CD4-positive, alpha-beta T cell treated with Interleukin-4 for 1 hour (primary cell): ENCODE data around the gene CDHR1.
"Not testable (repeated sequence)": the region's sequence is repeated elsewhere in the genome, so short reads cannot be mapped to it uniquely, and the experiment has no call there.

ENCODE experiments used
- DNase-seq, 2 donors: peaks; one replicate each; pipeline ENCODE4 v3.0.0-alpha.2; 2020 to 2022

Gene CDHR1

DNA sequence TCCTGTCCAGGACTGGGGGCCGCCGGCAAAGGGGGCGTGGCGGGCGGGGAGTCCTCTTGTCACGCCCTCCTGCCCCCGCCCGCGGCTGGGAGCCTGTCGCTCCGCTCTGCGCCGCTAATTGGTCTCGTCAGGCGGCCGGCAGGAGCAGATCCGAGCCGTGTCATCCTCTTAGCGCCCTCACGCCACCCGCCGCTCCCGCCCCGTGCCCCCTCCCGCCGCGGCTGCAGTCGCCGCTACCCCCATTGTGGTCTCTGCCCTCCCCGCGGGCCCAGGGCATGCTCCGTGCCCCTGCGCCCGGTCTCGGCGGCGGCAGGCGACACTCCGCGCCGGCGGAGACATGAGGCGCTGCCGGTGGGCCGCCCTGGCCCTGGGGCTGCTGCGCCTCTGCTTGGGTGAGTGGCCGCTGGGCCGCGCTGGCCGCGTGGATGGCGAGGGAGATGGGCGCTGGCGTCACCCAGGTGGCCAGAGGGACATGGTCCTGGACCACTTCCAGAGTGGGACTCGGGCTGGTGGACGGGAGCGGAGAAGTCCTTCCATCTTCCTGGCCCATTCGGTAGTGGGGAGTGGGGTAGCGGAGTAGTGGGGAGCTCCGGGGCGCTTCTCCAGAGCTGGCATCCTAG lies at the start of gene CDHR1:
TSS of gene CDHR1 (plus strand) at position 114 of the 620 bp plus-strand sequence. CDS start at position 338, 224 bp downstream.
- peak; percentile 57 to 62 for DNase-seq

DNA sequence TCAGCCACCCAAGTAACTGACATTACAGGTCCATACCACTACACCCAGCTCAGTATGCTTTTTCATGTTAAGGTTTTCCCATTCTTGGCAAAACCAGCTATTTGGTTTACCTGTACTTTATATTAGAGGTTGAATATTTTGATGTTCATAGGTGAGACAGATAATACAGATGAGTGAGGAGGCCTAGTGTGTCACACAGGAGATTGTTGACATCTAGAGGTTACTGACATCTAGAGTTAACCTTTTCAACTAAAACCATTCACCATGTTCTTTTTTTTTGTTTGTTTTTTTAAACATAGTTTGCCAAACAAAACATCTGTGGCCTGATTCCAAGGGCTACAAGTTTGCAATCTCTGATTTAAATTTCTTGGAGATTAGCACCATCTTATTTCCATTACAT lies 47.0 kb upstream of the CDHR1 start:
- DNase-seq: no peak

DNA sequence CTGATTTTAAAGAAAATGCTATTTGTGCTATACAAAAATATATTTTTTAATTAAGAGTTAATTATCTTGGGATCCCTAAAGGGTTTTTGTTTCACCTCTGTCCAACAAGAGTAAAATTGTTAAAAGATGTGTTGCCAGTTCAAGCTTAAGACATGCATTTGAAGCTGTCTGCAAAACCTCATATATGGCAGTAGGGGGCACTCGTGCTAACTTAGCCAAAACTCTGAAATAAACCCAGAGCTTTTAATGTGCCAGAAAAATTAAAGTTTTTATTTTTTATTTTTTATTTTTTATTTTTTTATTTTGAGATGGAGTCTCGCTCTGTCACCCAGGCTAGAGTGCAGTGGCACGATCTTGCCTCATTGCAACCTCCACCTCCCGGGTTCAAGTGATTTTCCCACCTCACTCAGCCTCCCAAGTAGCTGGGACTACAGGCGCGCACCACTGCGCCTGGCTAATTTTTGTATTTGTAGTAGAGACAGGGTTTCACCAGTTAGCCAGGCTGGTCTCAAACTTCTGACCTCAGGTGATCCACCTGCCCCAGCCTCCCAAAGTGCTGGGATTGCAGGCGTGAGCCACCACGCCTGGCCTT lies 46.2 kb upstream of the CDHR1 start:
- DNase-seq: peak in 1 of 2 donors; percentile 54

DNA sequence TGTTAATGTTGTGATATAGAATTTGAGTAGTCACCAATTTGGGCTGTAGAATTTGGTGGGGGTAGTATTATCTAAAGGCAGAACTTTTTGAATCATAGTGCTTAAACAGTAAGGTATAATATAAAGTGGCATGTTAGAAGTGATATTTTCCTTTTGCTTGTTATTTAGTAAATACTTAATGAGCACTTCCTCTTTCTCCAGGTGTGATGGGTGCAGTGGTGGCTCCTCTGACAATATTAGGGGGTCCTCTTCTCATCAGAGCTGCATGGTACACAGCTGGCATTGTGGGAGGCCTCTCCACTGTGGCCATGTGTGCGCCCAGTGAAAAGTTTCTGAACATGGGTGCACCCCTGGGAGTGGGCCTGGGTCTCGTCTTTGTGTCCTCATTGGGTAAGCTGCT lies 44.5 kb upstream of the CDHR1 start:
- no peak for DNase-seq

DNA sequence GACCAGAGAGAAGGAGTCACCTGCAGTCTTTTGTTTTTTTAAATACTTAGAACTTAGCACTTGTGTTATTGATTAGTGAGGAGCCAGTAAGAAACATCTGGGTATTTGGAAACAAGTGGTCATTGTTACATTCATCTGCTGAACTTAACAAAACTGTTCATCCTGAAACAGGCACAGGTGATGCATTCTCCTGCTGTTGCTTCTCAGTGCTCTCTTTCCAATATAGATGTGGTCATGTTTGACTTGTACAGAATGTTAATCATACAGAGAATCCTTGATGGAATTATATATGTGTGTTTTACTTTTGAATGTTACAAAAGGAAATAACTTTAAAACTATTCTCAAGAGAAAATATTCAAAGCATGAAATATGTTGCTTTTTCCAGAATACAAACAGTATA lies 41.6 kb upstream of the CDHR1 start:
- no peak for DNase-seq

DNA sequence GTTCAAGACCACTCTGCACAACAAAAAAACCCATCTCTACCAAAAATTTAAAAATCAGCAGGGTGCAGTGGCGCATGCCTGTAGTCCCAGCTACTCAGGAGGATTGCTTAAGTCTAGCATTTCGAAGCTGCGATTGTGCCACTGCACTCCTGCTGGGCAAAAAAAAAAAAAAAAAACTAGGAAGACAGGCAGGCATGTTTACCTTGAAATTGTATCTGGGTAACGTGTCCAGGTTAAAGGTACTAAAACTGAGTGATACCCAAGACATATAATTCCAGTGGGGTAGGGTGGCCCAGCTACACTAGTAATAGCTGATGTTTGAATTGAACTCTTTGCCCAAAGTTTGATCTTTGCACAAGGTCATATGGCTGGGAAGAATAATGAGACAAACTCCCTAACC lies 38.8 kb upstream of the CDHR1 start:
- no peak for DNase-seq

DNA sequence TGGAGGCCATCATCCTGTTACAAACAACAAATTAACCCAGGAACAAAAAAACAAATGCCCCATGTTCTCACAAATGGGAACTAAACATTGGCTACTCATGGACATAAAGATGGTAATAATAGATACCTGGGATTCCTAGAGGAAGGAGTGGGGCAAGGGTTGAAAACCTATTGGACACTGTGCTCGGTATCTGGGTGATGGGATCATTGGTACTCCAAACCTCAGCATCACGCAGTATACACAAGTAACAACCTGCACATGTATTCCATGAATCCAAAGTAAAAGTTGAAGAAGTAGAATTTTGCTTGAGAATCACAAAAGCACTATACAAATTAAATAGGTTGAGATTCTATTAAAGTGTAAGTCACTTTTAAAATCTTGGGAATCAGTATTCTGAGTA lies 38.3 kb upstream of the CDHR1 start:
- no peak for DNase-seq

DNA sequence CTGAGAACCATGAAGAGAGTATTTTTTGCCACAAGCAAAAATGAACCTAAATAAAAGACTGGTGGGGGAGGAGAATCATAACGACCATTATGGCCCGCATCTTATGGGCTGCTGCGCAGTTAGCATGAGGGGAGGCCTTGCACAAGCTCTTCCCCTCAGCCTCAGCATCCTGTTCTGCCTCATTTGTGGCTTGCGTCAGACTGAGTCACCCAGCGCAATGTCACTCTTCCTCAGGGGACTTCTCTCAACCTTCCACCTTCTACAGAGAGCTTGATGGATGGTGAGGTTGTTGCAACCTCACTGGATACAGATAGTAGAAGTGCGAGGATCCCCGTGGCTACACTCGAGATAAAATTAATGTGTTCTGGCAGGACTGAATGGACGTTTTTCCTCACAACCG lies 37.6 kb upstream of the CDHR1 start:
- DNase-seq: peak; percentile 42 to 74

DNA sequence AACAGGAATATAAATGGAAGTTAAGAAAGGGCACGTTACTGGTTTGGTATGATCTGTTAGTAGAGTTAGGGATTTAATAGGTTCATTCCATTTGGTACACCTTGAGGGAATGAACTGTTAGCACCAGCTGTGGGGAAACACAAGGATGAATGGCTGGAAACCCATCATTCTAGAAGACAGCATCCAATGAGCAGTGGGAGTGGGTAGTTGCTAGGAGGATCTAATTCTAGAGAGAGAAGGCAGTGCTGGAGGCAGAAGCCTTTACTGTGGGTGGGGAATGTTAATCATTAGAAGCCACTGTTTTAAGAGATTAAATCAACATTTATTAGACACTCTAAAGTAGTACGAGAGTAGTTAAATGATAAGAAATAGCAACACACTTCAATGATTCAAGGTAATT lies 36.3 kb upstream of the CDHR1 start:
- no peak for DNase-seq

DNA sequence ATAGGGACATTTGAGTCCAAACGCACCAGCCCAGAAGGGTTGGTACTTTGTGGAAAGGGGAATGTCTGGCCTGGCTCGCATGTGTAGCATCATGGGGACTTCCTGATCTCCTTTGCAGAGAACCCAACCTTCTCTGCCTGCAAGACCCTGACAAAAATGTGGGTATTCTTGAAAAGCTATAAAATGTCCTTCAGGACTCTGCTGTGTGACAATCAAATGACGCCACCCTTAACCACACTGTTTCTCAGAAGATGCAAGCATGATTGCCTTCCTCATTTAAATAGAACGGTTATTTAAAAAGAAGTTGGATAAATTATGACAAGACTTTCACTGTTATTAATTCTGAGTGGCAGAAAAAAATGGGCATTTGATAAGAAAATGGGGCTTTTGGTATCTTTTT lies 35.8 kb upstream of the CDHR1 start:
- DNase-seq: no peak

DNA sequence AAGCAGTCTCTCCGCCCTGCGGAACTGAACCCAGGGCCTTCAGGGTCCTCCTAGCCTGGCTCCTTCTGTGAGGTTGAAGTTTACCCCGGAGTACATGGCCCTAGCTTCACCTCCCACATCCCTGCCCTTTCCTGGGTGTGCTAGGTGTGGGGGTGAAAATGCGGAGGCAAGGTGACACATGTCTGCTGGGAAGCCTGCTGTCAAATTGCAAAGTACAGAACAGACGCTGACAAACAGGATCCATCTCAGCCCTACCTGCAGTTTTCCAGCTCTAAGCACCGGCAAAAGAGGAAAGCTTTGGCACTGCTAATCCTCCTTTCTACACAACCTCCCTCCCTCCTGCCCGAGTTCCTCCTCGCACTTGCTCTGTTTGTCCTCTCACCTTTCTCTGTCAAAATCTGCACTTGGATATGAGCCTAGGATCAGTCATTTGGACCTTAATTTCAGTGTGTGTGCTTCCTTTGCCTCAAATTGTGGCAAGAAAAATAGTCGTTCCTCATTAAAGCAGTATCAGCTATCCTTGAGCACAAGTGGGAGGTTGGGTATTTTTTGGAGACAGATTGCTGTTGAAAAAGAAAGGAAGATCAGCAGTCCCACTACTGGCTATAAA lies 35.2 kb upstream of the CDHR1 start:
- DNase-seq: no peak

DNA sequence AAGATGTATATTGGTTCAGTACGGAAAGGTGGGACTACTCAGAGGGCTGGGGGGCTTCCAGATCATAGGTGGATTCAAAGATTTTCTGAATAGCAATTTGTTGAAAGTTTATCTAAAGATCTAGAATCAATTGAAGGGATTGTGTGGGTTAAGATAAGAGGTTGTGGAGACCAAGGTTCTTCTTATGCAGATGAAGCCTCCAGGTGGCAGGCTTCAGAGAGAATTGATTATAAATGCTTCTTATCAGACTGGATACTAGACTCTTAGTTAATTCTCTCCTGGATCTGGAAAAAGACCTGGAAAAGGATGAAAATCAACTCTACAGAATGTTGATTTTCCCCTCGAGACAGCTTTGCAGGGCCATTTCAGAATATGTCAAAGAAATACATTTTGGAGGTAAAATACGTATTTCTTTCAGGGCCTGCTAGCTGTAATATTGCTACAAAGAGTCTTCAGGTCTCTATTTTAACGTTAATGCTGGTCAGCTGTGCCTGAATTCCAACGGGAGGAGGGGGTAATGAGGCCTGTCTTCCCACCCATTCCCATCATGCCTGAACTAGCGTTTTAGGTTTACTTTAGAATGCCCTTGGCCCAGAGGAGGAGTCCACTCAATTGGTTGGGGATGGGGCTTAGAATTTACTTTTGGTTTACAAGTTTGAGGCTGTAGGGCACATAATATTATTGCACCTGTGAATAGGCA lies 33.5 kb upstream of the CDHR1 start:
- DNase-seq: no peak

DNA sequence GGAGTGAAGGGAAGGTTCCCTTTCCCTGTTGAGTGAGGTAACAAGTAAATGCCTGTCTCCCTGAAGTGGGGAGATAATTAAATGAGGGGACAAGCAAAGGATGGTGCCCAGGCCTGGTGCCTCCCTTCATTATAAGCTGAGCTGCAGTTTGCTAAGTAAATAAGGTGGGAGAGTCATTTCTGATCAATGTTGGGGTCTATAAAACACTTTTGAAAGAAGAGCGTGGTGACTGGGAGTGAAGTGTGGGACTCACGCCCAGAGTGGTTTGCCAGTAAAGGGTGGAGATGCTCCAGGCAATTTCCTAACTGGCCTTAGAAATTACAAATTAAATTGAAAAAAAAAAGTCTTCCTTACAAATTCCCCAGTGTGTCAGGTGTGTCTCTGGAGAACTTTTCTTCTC lies 30.3 kb upstream of the CDHR1 start:
- no peak for DNase-seq

DNA sequence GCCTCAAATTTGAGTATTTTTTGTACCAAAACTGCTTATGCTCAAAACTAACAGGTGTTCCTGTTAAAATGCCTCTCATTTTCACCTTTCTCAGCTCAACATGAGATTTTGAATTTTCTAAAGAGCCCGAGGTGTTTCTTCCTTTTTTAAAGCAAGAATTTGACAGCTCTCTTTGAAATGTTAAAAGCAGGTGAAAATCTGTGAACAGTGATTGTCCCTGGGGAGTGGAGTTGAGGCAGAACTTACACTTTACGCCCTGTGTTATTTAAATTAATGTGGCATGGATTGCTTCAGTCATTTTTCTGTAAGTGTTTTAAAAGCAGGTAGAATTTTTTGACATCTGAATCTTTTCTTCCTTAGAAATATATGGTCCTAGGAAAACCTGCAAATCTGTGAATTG lies 29.9 kb upstream of the CDHR1 start:
- DNase-seq: no peak

DNA sequence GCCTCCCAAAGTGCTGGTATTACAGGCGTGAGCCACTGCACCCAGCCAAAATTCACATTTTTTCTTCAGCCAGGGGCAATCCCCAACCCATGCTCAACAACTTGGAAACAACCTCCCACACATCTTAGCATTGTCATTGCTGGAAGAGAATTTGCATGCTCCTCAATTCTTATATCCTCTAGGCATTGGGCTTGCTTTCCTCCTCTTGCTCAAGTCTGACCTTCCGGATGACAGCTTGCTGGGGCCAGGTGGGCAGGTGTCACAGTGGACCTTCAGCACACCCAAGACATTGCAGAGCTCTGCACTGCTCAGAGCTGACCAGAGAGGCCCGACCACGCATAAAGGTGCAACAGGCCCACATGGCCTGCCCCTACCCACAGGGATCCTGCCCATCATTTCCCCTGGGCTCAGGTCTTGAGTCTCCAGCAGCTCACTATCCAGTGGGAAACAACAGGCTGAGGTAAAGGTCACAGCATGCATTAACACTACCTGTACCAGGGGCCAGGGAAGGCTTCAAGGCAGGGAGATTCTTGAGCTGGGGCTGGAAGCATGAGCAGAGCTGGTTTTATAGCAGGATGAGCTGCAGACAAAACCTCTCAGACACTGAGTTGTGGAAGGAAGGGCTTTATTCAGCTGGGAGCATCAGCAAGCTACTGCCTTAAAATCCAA lies 27.6 kb upstream of the CDHR1 start:
- DNase-seq: no peak

DNA sequence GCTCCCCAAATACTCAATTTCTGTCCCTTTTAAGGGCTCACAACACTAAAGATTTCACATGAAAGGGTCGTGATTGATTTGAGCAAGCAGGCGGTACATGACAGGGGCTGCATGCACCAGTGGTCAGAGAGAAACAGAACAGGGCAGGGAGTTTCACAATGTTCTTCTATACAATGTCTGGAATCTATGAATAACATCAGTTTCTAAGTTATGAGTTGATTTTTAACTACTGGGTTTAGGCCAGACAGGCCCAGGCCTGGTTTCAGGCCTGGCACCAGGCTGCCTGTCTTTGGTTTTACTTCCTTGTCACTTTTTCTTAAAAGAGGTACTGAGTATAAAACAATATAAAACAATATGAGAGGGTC lies 27.1 kb upstream of the CDHR1 start:
- not testable (repeated sequence) for DNase-seq

DNA sequence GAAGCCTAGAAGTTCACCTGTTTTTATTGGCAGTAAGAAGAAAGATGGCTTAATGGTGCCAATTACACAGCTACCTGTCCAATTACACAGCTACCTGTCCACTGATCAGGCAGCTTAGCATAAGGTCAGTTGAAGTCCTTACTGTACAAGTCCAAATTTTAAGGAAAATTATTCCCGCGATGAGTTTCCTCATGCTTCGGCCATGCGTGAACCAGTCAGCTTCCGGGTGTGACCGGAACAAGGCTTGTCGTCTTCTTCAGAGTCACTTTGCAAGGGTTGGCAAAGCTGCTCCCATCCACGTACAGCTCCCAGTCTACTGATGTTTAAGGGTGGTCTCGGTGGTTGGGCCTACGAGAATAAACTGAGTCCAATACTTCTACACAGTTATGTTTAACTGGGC lies 26.0 kb upstream of the CDHR1 start:
- not testable (repeated sequence) for DNase-seq

DNA sequence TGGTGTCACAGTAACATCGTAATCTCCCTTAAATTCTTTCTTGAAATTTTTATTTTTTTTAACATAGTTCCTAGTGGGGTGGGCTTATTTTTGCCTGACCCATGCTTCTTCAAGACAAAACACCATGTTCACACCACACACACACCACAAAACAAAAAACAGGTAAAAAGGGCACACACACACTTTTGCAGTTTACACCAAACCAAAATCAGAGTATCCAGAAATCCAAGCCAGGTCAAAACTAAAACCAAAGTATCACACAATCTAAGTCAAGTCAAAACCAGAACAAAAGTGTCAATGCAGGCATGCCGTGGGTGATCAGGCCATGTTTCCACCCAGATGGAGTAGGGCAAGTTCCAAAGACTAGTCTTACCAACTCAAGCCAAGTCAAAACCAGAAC lies 23.1 kb upstream of the CDHR1 start:
- DNase-seq: not testable (repeated sequence)

DNA sequence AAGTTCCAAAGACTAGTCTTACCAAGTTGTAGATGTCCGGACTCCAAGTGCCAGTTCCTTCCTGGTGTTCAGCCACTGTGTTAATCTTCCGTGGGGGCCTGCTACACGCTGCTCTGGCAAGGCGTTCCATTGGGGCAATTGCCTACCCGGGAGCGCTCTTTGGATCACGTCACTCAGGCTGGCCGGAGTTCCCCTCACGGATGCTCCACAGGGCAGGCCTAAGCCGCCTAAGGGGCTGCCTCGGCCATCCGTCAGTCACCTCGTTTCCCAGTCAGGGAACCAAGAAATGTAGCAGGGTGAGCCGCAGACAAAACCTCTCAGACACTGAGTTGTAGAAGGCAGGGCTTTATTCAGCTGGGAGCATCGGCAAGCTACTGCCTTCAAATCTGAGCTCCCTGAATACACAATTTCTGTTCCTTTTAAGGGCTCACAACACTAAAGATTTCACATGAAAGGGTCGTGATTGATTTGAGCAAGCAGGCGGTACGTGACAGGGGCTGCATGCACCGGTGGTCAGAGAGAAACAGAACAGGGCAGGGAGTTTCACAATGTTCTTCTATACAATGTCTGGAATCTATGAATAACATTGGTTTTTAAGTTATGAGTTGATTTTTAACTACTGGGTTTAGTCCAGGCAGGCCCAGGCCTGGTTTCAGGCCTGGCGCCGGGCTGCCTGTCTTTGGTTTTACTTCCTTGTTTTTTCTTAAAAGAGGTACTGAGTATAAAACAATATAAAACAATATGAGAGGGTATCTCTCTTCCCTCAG lies 22.5 kb upstream of the CDHR1 start:
- not testable (repeated sequence) for DNase-seq

DNA sequence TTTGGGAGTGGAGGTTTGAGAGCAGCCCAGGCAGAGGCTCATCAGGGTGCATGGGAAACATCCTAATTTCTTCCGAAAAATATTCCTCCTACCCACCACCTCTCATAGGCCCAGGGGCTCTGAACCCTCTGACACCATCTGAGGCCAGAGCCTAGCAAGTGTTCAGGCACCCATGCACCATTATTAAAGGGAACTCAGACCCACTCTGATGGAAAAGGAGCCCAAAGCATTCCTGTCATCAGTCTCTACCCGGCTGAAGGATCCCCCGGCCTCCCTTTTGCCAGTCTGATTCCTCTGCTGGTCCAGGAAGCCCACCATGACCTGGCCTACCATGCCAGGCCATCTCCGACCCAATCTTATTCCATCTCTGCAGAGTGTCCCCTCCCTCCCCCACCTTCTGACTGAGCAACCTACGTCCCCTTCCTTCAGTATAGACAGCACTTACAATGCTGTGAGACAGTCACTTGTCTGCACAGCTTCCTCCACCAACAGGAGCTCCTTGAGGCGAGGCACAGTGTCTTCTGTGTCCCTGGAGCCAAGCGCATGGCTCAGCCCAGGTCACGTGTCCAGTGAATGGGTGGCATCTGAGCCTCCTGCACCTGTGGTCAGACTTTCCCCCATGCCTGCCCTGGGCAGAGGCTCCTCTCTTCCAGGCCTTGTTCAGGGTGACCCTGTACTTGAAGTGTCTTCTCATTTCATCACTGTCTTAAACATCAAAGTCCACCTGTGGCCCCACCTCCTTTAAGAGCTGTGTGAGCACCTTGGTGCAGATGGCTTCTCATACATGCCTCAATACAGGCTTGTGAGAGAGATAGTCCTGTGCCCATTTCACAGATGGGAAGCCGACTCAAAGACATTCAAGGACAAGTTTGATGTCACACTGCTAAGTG lies 21.6 kb upstream of the CDHR1 start:
- no peak for DNase-seq

DNA sequence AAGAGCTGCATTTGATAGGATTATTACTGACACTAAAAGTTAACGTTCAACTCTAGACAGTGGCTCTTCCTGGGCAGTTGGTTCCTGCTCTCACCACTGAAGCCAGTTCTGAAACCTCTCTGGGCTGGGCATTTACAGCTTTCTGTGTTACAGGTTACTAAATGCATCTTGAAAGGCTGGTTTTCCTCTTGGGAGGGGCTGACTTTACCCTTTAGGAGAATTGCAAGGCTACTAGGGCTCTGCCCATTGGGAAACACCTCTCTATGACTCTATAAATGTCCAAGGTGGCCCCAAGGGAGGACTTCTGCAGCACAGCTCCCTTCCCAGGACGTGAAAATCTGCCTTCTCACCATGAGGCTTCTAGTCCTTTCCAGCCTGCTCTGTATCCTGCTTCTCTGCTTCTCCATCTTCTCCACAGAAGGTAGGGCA lies 20.8 kb upstream of the CDHR1 start, which contains the start of gene GPR15LG:
TSS of gene GPR15LG (plus strand) at position 301 of the 429 bp plus-strand sequence. CDS start at position 352, 51 bp downstream.
- no peak for DNase-seq
